ENCODE data around the gene PTRH2. TPM values are rescaled to one million over a fixed set of nuclear protein-coding genes. Genes with fewer than 3 reads are reported as not detected.

The PTRH2 gene
- total and polyA plus RNA-seq, 2 of the 8 experiments (the other 6 are each of a cell fraction or from before 2014, with no cell fraction given) = 39.4 to 43.2 TPM

GRCh38 chr17:59748591-59748990 is 41.4 kb upstream of the PTRH2 start:
- no peak overlapping the region for H2BK12ac ChIP-seq (ENCODE audit: low read depth, low read length)
- H2BK15ac ChIP-seq (ENCODE audit: low read length) = no peak overlapping the region
- H2AK5ac ChIP-seq (ENCODE audit: low read depth, low read length) = no peak overlapping the region
- H2AFZ ChIP-seq (ENCODE audit: low read length) = no peak overlapping the region
- ChIA-PET CTCF (ENCODE audit: partially characterized antibody) (interaction anchor here (0.9 to 2.4 kb wide), 4 partner anchors 11 to 296 kb away, joined by 3 to 10 read pairs (median 5); no protein-coding TSS in a partner anchor), POLR2A (ENCODE audit: partially characterized antibody) (interaction anchor here (0.6 to 1.5 kb wide), 2 partner anchors 97 to 129 kb away, joined by 3 to 4 read pairs; partner anchors contain the start of gene CLTC)
- H3K56ac ChIP-seq (replicated peaks; ENCODE audit: insufficient read length, low read depth, low read length) = no peak overlapping the region
- H3K9me3 ChIP-seq (ENCODE audit: insufficient read depth in 2 of 2, low read depth in 1 of 2, low read length in 1 of 2) = no peaks in the 10 kb centered on the region
- H2BK120ac ChIP-seq (replicated peaks; ENCODE audit: low read depth, low read length) = no peak overlapping the region
- no peak overlapping the region for H3K27ac ChIP-seq (ENCODE audit: low read depth, low read length)
- no peak overlapping the region for H3K4me2 ChIP-seq (ENCODE audit: insufficient read depth in 1 of 2, low read depth in 2 of 2, low read length in 2 of 2)
- WGBS, 2 experiments (ENCODE audit: extremely low coverage in 1 of 2, insufficient coverage in 1 of 2, insufficient read length in 1 of 2, insufficient replicate concordance in 2 of 2, low coverage in 1 of 2, low lambda C conversion rate in 2 of 2, missing lambda C conversion rate in 1 of 2) = 86% methylated on average over 1 of the region's 1 CpG; no CpG with 5 or more reads in 1 of the 2 experiments
- DNase-seq (ENCODE audit: low read depth in 1 of 2, low spot score in 2 of 2) (no peak), FAIRE-seq (no peak)
- H3K4me3 ChIP-seq (ENCODE audit: extremely low read depth in 1 of 4, insufficient read depth in 2 of 4, low read depth in 3 of 4, low read length in 4 of 4) = no peak overlapping the region
- no peak overlapping the region for H3K4ac ChIP-seq (replicated peaks; ENCODE audit: insufficient read length, low read depth, low read length)
- no peak overlapping the region for H3K9ac ChIP-seq (replicated peaks in 1 of 4; ENCODE audit: extremely low read depth in 1 of 4, low read depth in 3 of 4, low read length in 3 of 4)
- no peak overlapping the region for H2BK20ac ChIP-seq (ENCODE audit: low read length)
- no peak overlapping the region for H3K18ac ChIP-seq (ENCODE audit: extremely low read depth, low read length)
- H3K4me1 ChIP-seq (replicated peaks in 1 of 4; ENCODE audit: control insufficient read depth in 3 of 4, insufficient read depth in 4 of 4, low read length in 3 of 4) = no peaks in the 10 kb centered on the region
- H3K36me3 ChIP-seq (ENCODE audit: control insufficient read depth in 2 of 4, insufficient read depth in 4 of 4, low read length in 3 of 4) = no peaks in the 10 kb centered on the region; a peak in 1 of 8 replicates
- H4K91ac ChIP-seq (replicated peaks; ENCODE audit: insufficient read length, low read length) = no peak overlapping the region
- H4K20me1 ChIP-seq (replicated peaks in 1 of 2; ENCODE audit: control insufficient read depth in 1 of 2, insufficient read depth in 2 of 2, low read length in 2 of 2) = no peaks in the 10 kb centered on the region
- no peak overlapping the region for H2BK5ac ChIP-seq (ENCODE audit: low read depth, low read length)
- H3K23me2 ChIP-seq (ENCODE audit: low read depth, low read length) = no peaks in the 10 kb centered on the region
- H4K8ac ChIP-seq (ENCODE audit: extremely low read depth, insufficient read depth, low read length) = no peak overlapping the region
- H3K27me3 ChIP-seq (replicated peaks in 1 of 4; ENCODE audit: control insufficient read depth in 3 of 4, extremely low read depth in 1 of 4, insufficient read depth in 3 of 4, low read length in 3 of 4) = no peaks in the 10 kb centered on the region
- no peak overlapping the region for H4K5ac ChIP-seq (ENCODE audit: insufficient read length, low read depth, low read length)
- H3K14ac ChIP-seq (ENCODE audit: insufficient read length) = no peak overlapping the region
- no peaks in the 10 kb centered on the region for H3K79me2 ChIP-seq (ENCODE audit: control insufficient read depth in 1 of 2, insufficient read depth in 2 of 2, low read length in 2 of 2)
- H3K23ac ChIP-seq (ENCODE audit: insufficient read length) = no peak overlapping the region
- H3K79me1 ChIP-seq (ENCODE audit: low read depth, low read length) = no peaks in the 10 kb centered on the region
- no peak for TF ChIP-seq POLR2AphosphoS5 (IDR thresholded peaks at IDR 0.05; ENCODE audit: low read depth, low read length)

Data from H1 (cell line).